RWPE1 (cell line): ENCODE data around the gene S100A2.
A peak's percentile ranks its signal among the peaks of the same experiment; 100 is the strongest.

Source experiments
- CTCF ChIA-PET: fragments of 350-600 bp; sonication (Branson Sonifier 250); formaldehyde crosslinking; extraction: SDS; loops from one replicate; lab custom pipeline; 2021; lab: Yijun Ruan, JAX
- POLR2A ChIA-PET: fragments of 400-600 bp; formaldehyde crosslinking; extraction: SDS; loops from one replicate; lab custom pipeline; 2020; ENCODE audit warnings: antibody characterized with exemption; ENCODE audit not compliant: low non-redundant PET; lab: Yijun Ruan, JAX
- DNase-seq: peaks from one replicate; pipeline ENCODE4 v3.0.0; 2012; ENCODE audit warnings: low spot score
- H3K27ac ChIP-seq: fragments of 450-650 bp; 2 replicates; pipeline ENCODE4 v1.5.1; 2017
- TF ChIP-seq, protein P1 (sequence below): fragments of 450-650 bp; conservative IDR thresholded peaks from 2 replicates; pipeline ENCODE4 v1.5.1; 2017; ENCODE audit warnings: low read depth, mild to moderate bottlenecking

Gene S100A2

GRCh38 chr1:153541641-153542590 is 23.7 kb downstream of the S100A2 start:
- ChIA-PET POLR2A (no interaction called here), CTCF (no interaction called here)
- DNase-seq: no peak
- H3K27ac ChIP-seq: peak overlapping the region; percentile 96
- TF ChIP-seq, protein P1, sequence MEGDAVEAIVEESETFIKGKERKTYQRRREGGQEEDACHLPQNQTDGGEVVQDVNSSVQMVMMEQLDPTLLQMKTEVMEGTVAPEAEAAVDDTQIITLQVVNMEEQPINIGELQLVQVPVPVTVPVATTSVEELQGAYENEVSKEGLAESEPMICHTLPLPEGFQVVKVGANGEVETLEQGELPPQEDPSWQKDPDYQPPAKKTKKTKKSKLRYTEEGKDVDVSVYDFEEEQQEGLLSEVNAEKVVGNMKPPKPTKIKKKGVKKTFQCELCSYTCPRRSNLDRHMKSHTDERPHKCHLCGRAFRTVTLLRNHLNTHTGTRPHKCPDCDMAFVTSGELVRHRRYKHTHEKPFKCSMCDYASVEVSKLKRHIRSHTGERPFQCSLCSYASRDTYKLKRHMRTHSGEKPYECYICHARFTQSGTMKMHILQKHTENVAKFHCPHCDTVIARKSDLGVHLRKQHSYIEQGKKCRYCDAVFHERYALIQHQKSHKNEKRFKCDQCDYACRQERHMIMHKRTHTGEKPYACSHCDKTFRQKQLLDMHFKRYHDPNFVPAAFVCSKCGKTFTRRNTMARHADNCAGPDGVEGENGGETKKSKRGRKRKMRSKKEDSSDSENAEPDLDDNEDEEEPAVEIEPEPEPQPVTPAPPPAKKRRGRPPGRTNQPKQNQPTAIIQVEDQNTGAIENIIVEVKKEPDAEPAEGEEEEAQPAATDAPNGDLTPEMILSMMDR: no peak

DNA sequence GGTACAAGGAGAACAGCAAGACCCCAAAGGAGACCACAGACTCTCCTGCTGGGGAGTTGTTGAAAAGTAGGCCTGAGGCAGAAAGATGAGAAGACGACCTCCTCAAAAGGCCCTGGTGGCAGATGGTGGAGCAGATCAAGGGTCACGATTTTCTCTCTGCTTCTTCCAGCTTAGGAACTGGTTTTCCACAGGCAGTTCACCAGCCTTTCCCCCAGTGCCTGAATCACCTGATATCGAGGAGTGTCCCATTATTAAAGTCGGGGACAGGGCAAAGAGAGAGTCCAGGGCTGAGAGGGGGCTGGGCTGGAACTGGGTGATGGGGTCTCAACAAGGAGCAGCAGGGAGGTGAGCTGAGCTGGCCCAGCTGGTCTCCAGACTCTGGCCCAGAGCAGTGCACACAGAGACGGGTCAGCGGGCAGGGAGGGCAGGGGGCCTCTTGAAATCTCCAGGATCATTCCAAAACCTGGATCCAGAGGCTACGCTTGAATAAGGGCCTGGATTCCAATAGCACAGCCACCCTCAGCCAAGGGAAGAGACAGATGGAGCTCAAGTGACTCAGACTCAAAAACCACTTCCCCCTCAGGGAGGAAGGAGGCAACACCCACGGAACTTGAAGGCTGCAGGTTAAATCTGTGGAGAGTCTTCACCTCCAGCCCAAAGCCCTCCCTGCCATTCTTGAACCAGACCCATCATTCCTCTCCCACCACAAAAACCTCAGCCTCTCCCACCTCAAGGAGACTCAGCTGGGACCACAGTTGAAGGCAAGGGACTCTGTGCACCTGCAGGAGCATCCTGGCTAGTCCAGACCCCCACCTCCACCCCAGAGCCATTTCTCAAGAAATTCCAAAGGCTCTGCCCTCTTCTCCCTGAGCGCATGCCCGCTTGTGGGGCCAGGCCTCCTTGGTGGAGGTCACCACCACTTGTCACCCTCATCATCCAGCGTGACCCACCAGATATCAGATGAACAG is 25.0 kb downstream of the S100A2 start, which contains the start of gene S100A5:
TSS of gene S100A5 (minus strand) at position 541 of the 968 bp plus-strand sequence. CDS start 743 bp downstream, outside the sequence.
- ChIA-PET CTCF (interaction anchor here (0.5 kb wide), 1 partner anchor 493 kb away, joined by 3 read pairs; no protein-coding TSS in a partner anchor), POLR2A (interaction anchor here (0.6 kb wide), 1 partner anchor 188 kb away, joined by 3 read pairs; no protein-coding TSS in a partner anchor)
- TF ChIP-seq, protein P1: no peak
- no peak for DNase-seq
- H3K27ac ChIP-seq: peak within 1 kb of the TSS; percentile 96

GRCh38 chr1:153539395-153540093 is 26.1 kb downstream of the S100A2 start:
- TF ChIP-seq, protein P1: no peak
- peak overlapping the region; percentile 96 for H3K27ac ChIP-seq
- DNase-seq: no peak
- POLR2A ChIA-PET: no interaction called here
- CTCF ChIA-PET: no interaction called here

DNA sequence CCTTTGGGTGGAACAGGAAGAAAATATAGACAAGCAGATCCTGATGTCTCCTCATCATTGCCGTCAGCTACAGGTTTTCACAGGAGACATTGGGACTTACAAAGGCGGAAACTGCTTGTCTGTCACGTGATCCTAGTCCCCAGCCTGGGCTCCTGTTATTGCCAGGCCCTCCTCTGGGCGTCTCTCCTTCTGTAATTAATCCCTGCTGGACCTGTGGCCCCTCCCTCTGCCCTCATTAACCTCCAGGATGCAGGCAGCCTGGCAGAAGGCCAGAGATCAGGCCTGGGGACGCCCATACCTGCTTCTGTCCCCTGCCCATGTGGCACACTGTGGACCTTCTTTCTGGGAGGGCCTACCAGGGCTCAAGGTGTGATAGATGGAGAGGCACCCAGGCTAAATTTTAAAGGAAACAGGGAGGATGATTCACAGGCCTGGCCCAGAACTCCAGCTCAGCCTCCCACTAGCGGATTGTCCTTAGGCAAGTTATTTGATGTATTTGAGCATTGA is 27.3 kb downstream of the S100A2 start:
- POLR2A ChIA-PET: interaction anchor here (1.4 kb wide), 1 partner anchor 24 kb away, joined by 3 read pairs; no protein-coding TSS in a partner anchor
- CTCF ChIA-PET: no interaction called here
- no peak for DNase-seq
- H3K27ac ChIP-seq: peak overlapping the region; percentile 99
- TF ChIP-seq, protein P1: no peak

- ChIA-PET CTCF (interaction anchor here (0.7 kb wide), 2 partner anchors 71 to 146 kb away, joined by 3 to 4 read pairs; partner anchors contain the start of gene S100A8), POLR2A (interaction anchor here (0.7 to 0.9 kb wide), 2 partner anchors 16 to 29 kb away, joined by 3 read pairs; no protein-coding TSS in a partner anchor)
- H3K27ac ChIP-seq: peak overlapping the region; percentile 99
These were observed 28.3 kb downstream of the S100A2 start for GRCh38 chr1:153537376-153537730.

More at GRCh38 chr1:153537376-153537730, 28.3 kb downstream of the S100A2 start:
- TF ChIP-seq, protein P1: no peak
- DNase-seq: no peak
